ENCODE measurements around the gene MYOG. TPM values are rescaled to one million over a fixed set of nuclear protein-coding genes. Genes with fewer than 3 reads are reported as not detected.

Gene MYOG
- total RNA-seq, 1 donor from 2014 or later = not detected

GRCh38 chr1:203076031-203076511 lies 9.7 kb downstream of the MYOG start:
- DNase-seq = no peak
- intact Hi-C loops (cut with micrococcal nuclease) = no loop called here
- peaks cover 26% of the 10 kb centered on the region for H3K4me1 ChIP-seq
- peak overlapping the region; percentile 57 for H3K4me3 ChIP-seq
- no peaks in the 10 kb centered on the region for H3K9me3 ChIP-seq (replicated peaks)
- peaks cover 9% of the 10 kb centered on the region for H3K36me3 ChIP-seq
- no peak for TF ChIP-seq CTCF (IDR thresholded peaks at IDR 0.05; ENCODE audit: borderline replicate concordance)
- H3K27me3 ChIP-seq (ENCODE audit: low read depth) = peaks cover 25% of the 10 kb centered on the region
- H3K27ac ChIP-seq (replicated peaks) = no peak overlapping the region

- H3K27me3 ChIP-seq (ENCODE audit: low read depth) = peaks cover 25% of the 10 kb centered on the region
- no peak for TF ChIP-seq CTCF (IDR thresholded peaks at IDR 0.05; ENCODE audit: borderline replicate concordance)
- peaks cover 9% of the 10 kb centered on the region for H3K36me3 ChIP-seq
- peaks cover 26% of the 10 kb centered on the region for H3K4me1 ChIP-seq
- no peak for DNase-seq
- peak overlapping the region; percentile 57 for H3K4me3 ChIP-seq
- H3K9me3 ChIP-seq (replicated peaks) = no peaks in the 10 kb centered on the region
- no peak overlapping the region for H3K27ac ChIP-seq (replicated peaks)
- intact Hi-C loops (cut with micrococcal nuclease) = no loop called here
These were observed 10.4 kb downstream of the MYOG start for GRCh38 chr1:203075236-203076030.

GRCh38 chr1:203074610-203075009 lies 11.2 kb downstream of the MYOG start:
- Histone ChIP-seq H3K27me3 (ENCODE audit: low read depth) (peaks cover 25% of the 10 kb centered on the region), H3K4me1 (peaks cover 34% of the 10 kb centered on the region), H3K36me3 (peaks cover 9% of the 10 kb centered on the region), H3K4me3 (no peak overlapping the region), H3K9me3 (replicated peaks) (no peaks in the 10 kb centered on the region), H3K27ac (replicated peaks) (no peak overlapping the region)
- no peak for DNase-seq
- no peak for TF ChIP-seq CTCF (IDR thresholded peaks at IDR 0.05; ENCODE audit: borderline replicate concordance)
- intact Hi-C loops (cut with micrococcal nuclease) = no loop called here

GRCh38 chr1:203073469-203073868 lies 12.3 kb downstream of the MYOG start:
- no peak overlapping the region for H3K27ac ChIP-seq (replicated peaks)
- H3K36me3 ChIP-seq = peaks cover 9% of the 10 kb centered on the region
- H3K9me3 ChIP-seq (replicated peaks) = no peaks in the 10 kb centered on the region
- TF ChIP-seq CTCF (IDR thresholded peaks at IDR 0.05; ENCODE audit: borderline replicate concordance) = no peak
- intact Hi-C loops (cut with micrococcal nuclease) = no loop called here
- peaks cover 45% of the 10 kb centered on the region for H3K4me1 ChIP-seq
- peaks cover 25% of the 10 kb centered on the region for H3K27me3 ChIP-seq (ENCODE audit: low read depth)
- no peak overlapping the region for H3K4me3 ChIP-seq
- no peak for DNase-seq

GRCh38 chr1:203072911-203073310 lies 12.9 kb downstream of the MYOG start:
- H3K27ac ChIP-seq (replicated peaks) = no peak overlapping the region

More at GRCh38 chr1:203072911-203073310, 12.9 kb downstream of the MYOG start:
- peaks cover 25% of the 10 kb centered on the region for H3K27me3 ChIP-seq (ENCODE audit: low read depth)
- no peaks in the 10 kb centered on the region for H3K9me3 ChIP-seq (replicated peaks)
- peaks cover 9% of the 10 kb centered on the region for H3K36me3 ChIP-seq
- H3K4me1 ChIP-seq = peaks cover 51% of the 10 kb centered on the region
- H3K4me3 ChIP-seq = no peak overlapping the region
- DNase-seq = no peak
- intact Hi-C loops (cut with micrococcal nuclease) = no loop called here
- no peak for TF ChIP-seq CTCF (IDR thresholded peaks at IDR 0.05; ENCODE audit: borderline replicate concordance)
